Rectal smooth muscle tissue (tissue), 1 donor: ENCODE data around the gene TMEM95.

ENCODE experiments used
- H3K27ac ChIP-seq: one replicate; pipeline ENCODE4 v1.7.0; 2013; ENCODE audit warnings: low read depth, low read length, inconsistent platforms
- H3K27me3 ChIP-seq: one replicate; pipeline ENCODE4 v1.7.0; 2013; ENCODE audit warnings: low read length; ENCODE audit not compliant: control insufficient read depth, insufficient read depth
- H3K36me3 ChIP-seq: one replicate; pipeline ENCODE4 v1.7.0; 2013; ENCODE audit warnings: low read length; ENCODE audit not compliant: control insufficient read depth, insufficient read depth
- H3K4me1 ChIP-seq: one replicate; pipeline ENCODE4 v1.7.0; 2013; ENCODE audit warnings: low read length; ENCODE audit not compliant: control insufficient read depth, insufficient read depth
- H3K4me3 ChIP-seq: one replicate; pipeline ENCODE4 v1.7.0; 2013; ENCODE audit warnings: low read length
- H3K9ac ChIP-seq: one replicate; pipeline ENCODE4 v1.7.0; 2013; ENCODE audit warnings: low read length

TMEM95 gene, protein sequence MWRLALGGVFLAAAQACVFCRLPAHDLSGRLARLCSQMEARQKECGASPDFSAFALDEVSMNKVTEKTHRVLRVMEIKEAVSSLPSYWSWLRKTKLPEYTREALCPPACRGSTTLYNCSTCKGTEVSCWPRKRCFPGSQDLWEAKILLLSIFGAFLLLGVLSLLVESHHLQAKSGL

DNA sequence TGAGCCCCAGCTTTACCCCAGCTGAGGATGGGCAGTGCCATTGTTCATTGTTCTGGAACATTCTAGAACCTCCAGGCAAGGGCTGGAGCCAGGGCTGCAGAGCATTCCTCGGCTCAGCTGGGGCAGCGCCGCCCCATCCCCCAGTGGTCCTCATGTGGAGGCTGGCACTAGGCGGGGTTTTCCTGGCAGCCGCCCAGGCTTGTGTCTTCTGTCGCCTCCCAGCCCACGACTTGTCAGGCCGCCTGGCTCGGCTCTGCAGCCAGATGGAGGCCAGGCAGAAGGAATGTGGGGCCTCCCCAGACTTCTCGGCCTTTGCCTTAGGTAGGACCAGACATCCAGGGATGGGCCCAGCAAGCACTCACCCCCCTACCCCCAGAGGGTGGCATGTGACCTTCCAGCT, at the start of gene TMEM95:
Gene TMEM95 (plus strand): TSS at position 104 of the 400 bp plus-strand sequence. CDS start 49 bp downstream, at position 153.
- Histone ChIP-seq H3K27me3 (no peaks in the 10 kb centered on the region), H3K4me1 (peaks cover 4% of the 10 kb centered on the region), H3K9ac (no peak within 1 kb of the TSS), H3K4me3 (peak within 1 kb of the TSS; percentile 36), H3K27ac (peak within 1 kb of the TSS; percentile 19), H3K36me3 (no peaks in the 10 kb centered on the region)

DNA sequence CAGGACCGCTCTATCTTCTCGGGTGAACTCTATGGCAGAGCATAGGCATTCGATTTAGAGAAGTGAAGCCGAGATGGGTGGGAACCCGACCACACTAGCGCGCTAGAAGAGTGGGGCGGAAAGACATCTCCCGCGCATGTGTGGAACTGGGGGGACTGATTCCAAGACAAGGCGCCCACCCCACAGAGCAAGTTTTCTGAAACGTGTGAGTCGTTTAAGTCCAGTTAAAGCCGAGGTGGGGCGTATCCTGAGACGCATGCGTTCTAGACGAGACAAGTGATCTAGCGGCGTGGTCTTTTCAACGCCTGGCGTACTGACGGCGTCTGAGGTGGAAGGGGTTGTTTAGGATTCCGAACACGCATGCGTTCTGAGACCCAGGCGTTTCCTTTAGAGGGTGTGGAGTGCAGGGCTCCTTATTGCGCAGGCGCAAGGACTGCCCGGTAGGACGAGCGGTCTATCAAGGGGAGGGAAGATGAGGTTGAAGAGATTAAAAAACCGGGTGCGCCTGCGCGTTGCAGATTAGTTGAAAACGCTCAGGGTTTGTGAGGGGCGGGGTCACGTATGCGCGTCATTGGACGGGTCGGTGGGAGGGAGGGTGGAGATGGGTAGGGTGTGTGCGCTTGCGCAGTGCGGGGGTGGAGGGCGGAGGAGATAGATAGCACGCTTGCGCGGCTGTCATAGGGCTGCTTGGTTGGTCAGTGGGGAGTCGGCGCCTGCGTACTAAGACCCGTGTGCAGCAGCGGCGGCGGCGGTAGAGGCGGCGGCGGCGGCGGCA, 47.9 kb upstream of the TMEM95 start, which contains the start of gene EIF5A:
Gene EIF5A (plus strand): TSS at position 718 of the 775 bp plus-strand sequence. CDS start 2,008 bp downstream, outside the sequence.
- peak within 1 kb of the TSS; percentile 77 for H3K4me3 ChIP-seq
- peak within 1 kb of the TSS; percentile 71 for H3K9ac ChIP-seq
- H3K36me3 ChIP-seq: peaks cover 18% of the 10 kb centered on the region
- H3K27me3 ChIP-seq: no peaks in the 10 kb centered on the region
- peak within 1 kb of the TSS; percentile 97 for H3K27ac ChIP-seq
- H3K4me1 ChIP-seq: peaks cover 11% of the 10 kb centered on the region

DNA sequence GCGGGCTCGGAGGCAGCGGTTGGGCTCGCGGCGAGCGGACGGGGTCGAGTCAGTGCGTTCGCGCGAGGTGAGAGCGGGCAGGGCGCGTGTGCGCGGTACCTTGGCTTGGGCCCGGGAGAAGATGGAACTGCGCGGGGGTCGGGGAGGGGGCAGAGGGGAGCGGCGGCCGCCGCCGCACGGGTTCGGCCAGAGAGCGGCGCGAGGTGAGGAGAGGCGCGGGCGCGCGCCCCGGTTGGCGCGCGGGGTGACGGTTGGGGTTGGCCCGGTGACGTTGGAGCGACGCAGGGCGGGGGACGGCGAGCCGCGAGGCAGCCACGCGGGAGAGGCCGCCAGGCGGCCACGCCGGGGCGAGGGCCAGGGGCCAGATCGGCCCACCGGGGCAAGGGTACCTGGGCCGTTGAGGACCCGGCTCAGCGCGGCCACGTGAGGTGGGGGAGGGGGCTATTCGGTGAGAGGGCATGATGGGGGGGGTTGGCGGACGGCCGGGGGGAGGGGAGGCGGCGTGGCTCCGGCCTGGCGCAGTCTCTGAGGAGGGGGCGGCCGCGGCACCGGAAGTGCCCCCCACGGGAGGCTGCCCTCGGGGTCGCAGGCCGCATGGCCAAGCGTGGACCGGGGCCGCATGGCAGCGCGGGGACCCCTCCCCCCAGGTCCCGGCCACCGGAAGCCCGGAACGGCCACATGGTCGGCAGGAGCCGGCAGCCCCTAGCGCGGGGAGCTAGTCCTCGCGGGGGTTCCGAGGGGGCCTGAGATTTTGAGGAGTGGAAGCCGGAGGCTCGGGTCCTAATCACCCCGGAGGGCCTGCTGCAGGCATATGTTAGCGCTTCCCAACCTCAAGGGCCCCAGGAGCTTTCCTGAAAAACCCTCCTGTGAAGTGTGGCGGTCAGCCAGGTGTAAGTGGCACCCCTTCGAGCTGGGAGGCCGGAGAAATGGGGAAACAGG, 47.0 kb upstream of the TMEM95 start:
- peaks cover 26% of the 10 kb centered on the region for H3K36me3 ChIP-seq
- H3K9ac ChIP-seq: peak overlapping the region; percentile 71
- peak overlapping the region; percentile 77 for H3K4me3 ChIP-seq
- no peaks in the 10 kb centered on the region for H3K27me3 ChIP-seq
- H3K4me1 ChIP-seq: peaks cover 11% of the 10 kb centered on the region
- peak overlapping the region; percentile 97 for H3K27ac ChIP-seq

DNA sequence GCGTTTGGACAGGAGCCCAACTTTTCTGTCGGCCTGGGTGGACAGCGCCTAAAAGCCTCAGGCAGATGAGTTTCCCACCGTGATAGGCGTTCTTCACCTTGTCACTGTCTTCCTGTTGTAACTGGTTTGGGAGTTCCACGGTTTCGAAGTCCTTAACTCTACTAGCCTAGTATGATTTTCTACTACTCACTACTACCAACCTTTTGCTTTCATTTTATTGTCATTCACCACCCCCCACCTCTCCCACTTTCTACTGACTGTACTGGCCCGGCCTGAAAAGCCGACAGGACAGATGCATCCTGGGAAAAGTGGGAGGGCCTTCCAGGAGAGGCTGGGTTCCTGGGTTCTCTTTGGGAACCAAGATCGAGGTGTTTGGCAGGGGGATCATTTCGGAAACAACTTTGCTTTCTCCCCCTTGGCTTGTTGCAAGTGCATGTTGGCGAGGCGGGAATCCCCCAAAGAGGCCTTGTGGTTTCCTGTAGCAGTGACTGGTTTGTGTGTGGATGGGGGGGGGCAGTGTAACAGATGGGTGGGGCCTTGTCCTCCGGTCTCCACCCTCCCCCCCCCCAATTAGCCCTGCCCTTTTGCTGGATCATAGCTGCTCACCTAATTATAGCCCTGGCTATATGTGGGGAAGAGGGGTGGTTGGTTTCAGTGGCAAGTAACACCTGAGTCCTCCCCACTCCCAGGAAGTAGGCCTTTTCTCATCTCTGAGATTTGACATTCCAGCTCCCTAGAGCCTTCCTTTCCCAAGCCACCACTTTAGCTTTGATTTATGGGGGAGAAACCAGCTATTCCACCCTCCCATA, 46.1 kb upstream of the TMEM95 start:
- peak overlapping the region; percentile 77 for H3K4me3 ChIP-seq
- no peaks in the 10 kb centered on the region for H3K27me3 ChIP-seq
- H3K36me3 ChIP-seq: peaks cover 32% of the 10 kb centered on the region
- peak overlapping the region; percentile 34 for H3K9ac ChIP-seq
- H3K4me1 ChIP-seq: peaks cover 11% of the 10 kb centered on the region
- H3K27ac ChIP-seq: peak overlapping the region; percentile 97

- H3K9ac ChIP-seq: no peak overlapping the region
- H3K27me3 ChIP-seq: no peaks in the 10 kb centered on the region
- peaks cover 19% of the 10 kb centered on the region for H3K4me1 ChIP-seq
- peaks cover 32% of the 10 kb centered on the region for H3K36me3 ChIP-seq
- H3K4me3 ChIP-seq: no peak overlapping the region
- no peak overlapping the region for H3K27ac ChIP-seq
Measured at GRCh38 chr17:7309628-7310027, 45.3 kb upstream of the TMEM95 start.

- peaks cover 32% of the 10 kb centered on the region for H3K36me3 ChIP-seq
- no peaks in the 10 kb centered on the region for H3K27me3 ChIP-seq
- H3K4me1 ChIP-seq: peaks cover 24% of the 10 kb centered on the region
- H3K27ac ChIP-seq: no peak overlapping the region
- H3K9ac ChIP-seq: no peak overlapping the region
- H3K4me3 ChIP-seq: no peak overlapping the region
Measured at GRCh38 chr17:7311110-7311705, 43.7 kb upstream of the TMEM95 start.

DNA sequence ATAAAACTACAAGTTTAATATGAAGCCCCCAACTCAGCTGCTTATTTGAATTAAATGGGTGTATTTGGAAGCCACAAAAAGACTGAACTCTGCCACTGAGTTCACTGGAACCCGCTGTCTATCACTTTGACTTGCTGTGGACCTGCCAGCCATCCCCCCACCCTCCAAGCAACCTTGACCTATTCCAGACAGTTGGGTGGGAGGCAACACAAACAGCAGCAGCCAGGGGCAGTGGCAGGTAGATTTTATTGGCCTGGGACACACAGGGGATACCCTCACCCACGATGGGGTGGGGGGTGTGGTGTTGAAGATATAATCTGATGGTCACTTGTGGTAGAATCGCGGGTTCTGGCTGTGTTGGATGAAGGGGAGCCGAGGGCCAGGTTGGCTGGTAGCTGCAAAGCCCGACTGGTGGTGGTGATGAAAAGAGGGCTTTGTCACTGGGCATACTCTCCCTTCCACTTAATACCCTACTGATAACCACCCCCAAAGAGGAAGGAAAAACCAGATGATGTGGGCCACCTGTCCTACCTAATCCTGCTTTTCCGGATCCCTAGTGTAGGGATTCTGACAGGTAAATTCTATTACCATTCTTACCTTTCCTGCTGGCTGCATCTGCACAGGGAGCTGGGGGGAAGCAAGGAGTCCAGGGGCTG, 42.4 kb upstream of the TMEM95 start:
- Histone ChIP-seq H3K36me3 (peaks cover 36% of the 10 kb centered on the region), H3K4me3 (no peak overlapping the region), H3K27me3 (no peaks in the 10 kb centered on the region), H3K4me1 (peaks cover 24% of the 10 kb centered on the region), H3K9ac (no peak overlapping the region), H3K27ac (no peak overlapping the region)

DNA sequence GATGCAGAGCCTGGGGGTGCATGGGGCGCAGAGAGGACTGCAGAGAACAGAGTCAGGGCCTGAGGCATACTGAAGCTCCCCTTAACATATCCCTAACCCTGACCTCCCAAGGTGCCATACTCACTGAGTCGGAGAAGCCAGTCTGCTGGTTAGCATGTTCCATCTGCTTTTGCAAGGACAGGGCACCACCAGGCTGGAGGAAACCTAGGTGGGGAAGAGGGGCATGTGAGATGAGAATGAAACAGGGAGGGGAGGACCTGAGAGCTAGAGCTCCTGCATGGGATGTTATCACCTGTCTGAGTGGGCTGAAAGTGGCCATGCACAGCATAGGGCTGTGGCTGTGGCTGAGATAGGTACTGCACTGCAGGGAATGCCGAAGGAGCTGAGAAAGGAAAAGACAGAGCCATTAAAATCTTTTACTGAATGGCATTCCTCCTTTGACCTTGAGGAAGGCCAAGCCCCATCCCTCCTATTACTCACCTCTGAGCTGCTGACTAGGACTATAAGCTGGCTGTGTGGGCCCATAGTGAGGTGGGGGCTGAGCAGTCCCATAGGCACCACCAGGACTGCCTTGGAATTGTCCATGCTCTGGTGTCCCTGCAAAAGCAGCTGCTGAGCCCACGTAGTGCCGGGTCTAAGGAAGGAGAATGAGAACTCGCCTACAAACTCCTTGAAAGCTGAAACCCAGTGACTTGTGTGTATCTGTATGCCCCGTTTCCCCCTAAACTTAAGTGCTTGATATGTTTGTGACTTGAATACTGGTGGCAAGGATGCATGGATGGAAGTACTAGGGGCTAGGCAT, 41.7 kb upstream of the TMEM95 start:
- peaks cover 38% of the 10 kb centered on the region for H3K36me3 ChIP-seq
- H3K27me3 ChIP-seq: no peaks in the 10 kb centered on the region
- H3K27ac ChIP-seq: no peak overlapping the region
- no peak overlapping the region for H3K9ac ChIP-seq
- H3K4me3 ChIP-seq: no peak overlapping the region
- peaks cover 24% of the 10 kb centered on the region for H3K4me1 ChIP-seq

GRCh38 chr17:7313890-7314718, 40.9 kb upstream of the TMEM95 start:
- Histone ChIP-seq H3K9ac (peak overlapping the region; percentile 92), H3K36me3 (peaks cover 43% of the 10 kb centered on the region), H3K27ac (peak overlapping the region; percentile 92), H3K27me3 (no peaks in the 10 kb centered on the region), H3K4me3 (peak overlapping the region; percentile 92), H3K4me1 (peaks cover 19% of the 10 kb centered on the region)
